ENCODE results near the gene GPR158. TPM values are rescaled to one million over a fixed set of nuclear protein-coding genes. Genes with fewer than 3 reads are reported as not detected.
"Not testable (repeated sequence)": the region's sequence is repeated elsewhere in the genome, so short reads cannot be mapped to it uniquely, and the experiment has no call there.

GPR158 gene
- total RNA-seq, 2 experiments from 2014 or later: not detected

DNA sequence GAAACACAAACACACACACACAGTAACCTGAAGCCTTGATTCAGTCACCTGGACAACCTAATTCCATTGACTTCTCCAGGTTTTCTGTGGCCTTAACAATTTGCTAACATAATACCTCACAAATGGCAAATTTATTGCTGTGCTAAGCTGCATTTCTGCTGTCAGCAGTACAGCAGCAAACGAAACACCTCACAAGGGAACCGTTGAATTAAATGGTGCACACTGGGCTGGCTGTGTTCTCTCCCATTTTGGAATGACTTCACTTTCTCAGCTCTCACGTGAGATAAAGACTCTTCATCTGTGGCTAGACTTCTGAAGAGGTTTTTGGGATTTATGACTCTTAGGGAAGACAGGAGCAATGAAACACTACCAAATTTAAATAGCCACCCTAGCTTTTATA is 152.5 kb downstream of the GPR158 start:
- Histone ChIP-seq H3K4me2 (ENCODE audit: low read length) (no peak overlapping the region), H3K4me1 (ENCODE audit: insufficient read depth, low read length, poor library complexity, severe bottlenecking) (no peaks in the 10 kb centered on the region), H3K9me2 (ENCODE audit: insufficient read depth, low read length) (no peaks in the 10 kb centered on the region), H2AFZ (ENCODE audit: low read length) (no peak overlapping the region), H3K9me3 (ENCODE audit: low read length) (no peaks in the 10 kb centered on the region), H3K36me3 (ENCODE audit: insufficient read depth, low read length) (no peaks in the 10 kb centered on the region), H3K4me3 (ENCODE audit: low read depth, low read length, poor library complexity, severe bottlenecking) (no peak overlapping the region), H4K20me1 (ENCODE audit: insufficient read depth, low read length) (no peaks in the 10 kb centered on the region), H3K27ac (ENCODE audit: low read depth, low read length, poor library complexity, severe bottlenecking) (no peak overlapping the region), H3K79me2 (ENCODE audit: insufficient read depth, low read depth, low read length) (no peaks in the 10 kb centered on the region)
- BruUV-seq (replicated peaks): no TSS peak
- POLR2A ChIA-PET: interaction anchor here (0.6 to 0.9 kb wide), 2 partner anchors 12 to 324 kb away, joined by 3 read pairs; no protein-coding TSS in a partner anchor
- no peak for DNase-seq (ENCODE audit: low spot score)
- intact Hi-C loops (cut with micrococcal nuclease; ENCODE audit: unreplicated experiment): no loop called here
- no peak for TF ChIP-seq EZH2phosphoT487 (IDR thresholded peaks at IDR 0.05; ENCODE audit: borderline replicate concordance, low read depth, low read length)
- TF ChIP-seq CTCF (conservative IDR thresholded peaks at IDR 0.05; ENCODE audit: low read length): no peak
- CTCF ChIA-PET (ENCODE audit: unreplicated experiment): no interaction called here

DNA sequence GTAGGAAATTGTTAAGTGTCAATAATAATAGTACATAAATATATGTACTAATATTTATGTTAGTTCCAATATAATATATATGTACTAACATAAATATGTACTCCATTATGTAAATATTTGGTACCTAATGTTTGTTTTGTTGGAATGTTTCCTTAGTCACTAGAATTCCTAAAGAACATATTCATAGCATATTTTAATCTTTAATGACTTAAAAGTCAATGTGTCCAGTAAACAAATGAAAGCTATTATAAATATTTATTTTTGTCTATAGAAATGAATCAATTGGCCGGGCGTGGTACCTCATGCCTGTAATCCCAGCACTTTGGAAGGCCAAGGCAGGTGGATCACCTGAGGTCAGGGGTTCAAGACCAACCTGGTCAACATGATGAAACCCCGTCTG is 153.6 kb downstream of the GPR158 start:
- Histone ChIP-seq H3K36me3 (ENCODE audit: insufficient read depth, low read length) (no peaks in the 10 kb centered on the region), H3K4me3 (ENCODE audit: low read depth, low read length, poor library complexity, severe bottlenecking) (no peak overlapping the region), H3K9me2 (ENCODE audit: insufficient read depth, low read length) (no peaks in the 10 kb centered on the region), H3K4me1 (ENCODE audit: insufficient read depth, low read length, poor library complexity, severe bottlenecking) (no peaks in the 10 kb centered on the region), H3K27ac (ENCODE audit: low read depth, low read length, poor library complexity, severe bottlenecking) (no peak overlapping the region), H3K9me3 (ENCODE audit: low read length) (no peaks in the 10 kb centered on the region), H3K4me2 (ENCODE audit: low read length) (no peak overlapping the region), H3K79me2 (ENCODE audit: insufficient read depth, low read depth, low read length) (no peaks in the 10 kb centered on the region), H4K20me1 (ENCODE audit: insufficient read depth, low read length) (no peaks in the 10 kb centered on the region), H2AFZ (ENCODE audit: low read length) (no peak overlapping the region)
- CTCF ChIA-PET (ENCODE audit: unreplicated experiment): no interaction called here
- TF ChIP-seq CTCF (conservative IDR thresholded peaks at IDR 0.05; ENCODE audit: low read length): no peak
- TF ChIP-seq EZH2phosphoT487 (IDR thresholded peaks at IDR 0.05; ENCODE audit: borderline replicate concordance, low read depth, low read length): no peak
- BruUV-seq (replicated peaks): no TSS peak
- DNase-seq (ENCODE audit: low spot score): no peak
- intact Hi-C loops (cut with micrococcal nuclease; ENCODE audit: unreplicated experiment): no loop called here
- POLR2A ChIA-PET: interaction anchor here (0.9 kb wide), 1 partner anchor 11 kb away, joined by 3 read pairs; no protein-coding TSS in a partner anchor

DNA sequence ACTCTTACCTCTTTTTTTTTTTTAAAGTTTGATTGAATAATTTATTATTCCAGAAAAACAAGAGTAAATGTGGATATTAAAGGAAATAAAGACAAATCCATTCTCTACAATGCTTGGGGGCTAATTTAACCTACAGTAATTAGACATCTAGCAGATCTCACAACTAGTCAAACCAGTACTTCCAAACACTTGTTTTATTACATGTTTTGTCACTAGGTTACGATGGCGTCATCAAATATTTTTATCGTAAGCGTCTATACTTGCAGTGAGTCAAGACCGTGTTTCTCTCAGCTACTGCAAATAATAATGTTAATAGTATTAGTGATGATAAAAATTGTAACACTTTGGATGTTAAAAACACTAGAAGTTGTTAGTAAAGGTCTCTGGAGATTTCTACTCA is 154.8 kb downstream of the GPR158 start:
- H3K36me3 ChIP-seq (ENCODE audit: insufficient read depth, low read length); intact Hi-C loops (cut with micrococcal nuclease; ENCODE audit: unreplicated experiment); H3K79me2 ChIP-seq (ENCODE audit: insufficient read depth, low read depth, low read length); H3K4me3 ChIP-seq (ENCODE audit: low read depth, low read length, poor library complexity, severe bottlenecking); H3K9me2 ChIP-seq (ENCODE audit: insufficient read depth, low read length); BruUV-seq (replicated peaks); H3K9me3 ChIP-seq (ENCODE audit: low read length); H3K4me1 ChIP-seq (ENCODE audit: insufficient read depth, low read length, poor library complexity, severe bottlenecking); H3K27ac ChIP-seq (ENCODE audit: low read depth, low read length, poor library complexity, severe bottlenecking); POLR2A ChIA-PET; CTCF ChIA-PET (ENCODE audit: unreplicated experiment); H2AFZ ChIP-seq (ENCODE audit: low read length); DNase-seq (ENCODE audit: low spot score); H3K4me2 ChIP-seq (ENCODE audit: low read length); H4K20me1 ChIP-seq (ENCODE audit: insufficient read depth, low read length): not testable (repeated sequence)

Data from OCI-LY7 (cell line).